Muscle layer of colon (tissue), 2 donors: ENCODE measurements around the gene BDNF.
"Not testable (repeated sequence)": the region's sequence is repeated elsewhere in the genome, so short reads cannot be mapped to it uniquely, and the experiment has no call there.

Experiments
- H3K27ac ChIP-seq: one replicate; pipeline ENCODE4 v1.7.0; 2013; ENCODE audit warnings: low read depth, mild to moderate bottlenecking, low read length, moderate library complexity
- H3K27me3 ChIP-seq, 2 donors: one replicate each; pipeline ENCODE4 v1.7.0; 2013; ENCODE audit warnings: low read length in 2 of 2, mild to moderate bottlenecking in 2 of 2; ENCODE audit not compliant: insufficient read depth in 2 of 2, control insufficient read depth in 1 of 2
- H3K36me3 ChIP-seq: one replicate; pipeline ENCODE4 v1.7.0; 2013; ENCODE audit warnings: mild to moderate bottlenecking, low read length; ENCODE audit not compliant: insufficient read depth
- H3K4me1 ChIP-seq: one replicate; pipeline ENCODE4 v1.7.0; 2013; ENCODE audit warnings: mild to moderate bottlenecking, low read length; ENCODE audit not compliant: insufficient read depth
- H3K4me3 ChIP-seq, 2 donors: one replicate each; pipeline ENCODE4 v1.7.0; 2013; ENCODE audit warnings: low read length in 2 of 2, low read depth in 1 of 2, mild to moderate bottlenecking in 1 of 2, moderate library complexity in 1 of 2
- H3K9ac ChIP-seq: one replicate; pipeline ENCODE4 v1.7.0; 2013; ENCODE audit warnings: low read length
- H3K9me3 ChIP-seq: one replicate; pipeline ENCODE4 v1.7.0; 2013; ENCODE audit warnings: mild to moderate bottlenecking, low read length
- donor health status: abdominal sarcoma.
- donor health status: Adenocarcinoma of cecum.

The BDNF gene

GRCh38 chr11:27700351-27701301 is at the start of gene BDNF:
BDNF (minus strand) TSS chr11:27700455; CDS start chr11:27658564, 41,891 bp downstream.
- H3K36me3 ChIP-seq: no peaks in the 10 kb centered on the region
- H3K27me3 ChIP-seq: peaks cover 26 to 67% of the 10 kb centered on the region in 2 donors
- no peak within 1 kb of the TSS for H3K9ac ChIP-seq
- peaks cover 16% of the 10 kb centered on the region for H3K4me1 ChIP-seq
- peak within 1 kb of the TSS; percentile 57 to 72 for H3K4me3 ChIP-seq
- H3K9me3 ChIP-seq: no peaks in the 10 kb centered on the region
- H3K27ac ChIP-seq: no peak within 1 kb of the TSS

DNA sequence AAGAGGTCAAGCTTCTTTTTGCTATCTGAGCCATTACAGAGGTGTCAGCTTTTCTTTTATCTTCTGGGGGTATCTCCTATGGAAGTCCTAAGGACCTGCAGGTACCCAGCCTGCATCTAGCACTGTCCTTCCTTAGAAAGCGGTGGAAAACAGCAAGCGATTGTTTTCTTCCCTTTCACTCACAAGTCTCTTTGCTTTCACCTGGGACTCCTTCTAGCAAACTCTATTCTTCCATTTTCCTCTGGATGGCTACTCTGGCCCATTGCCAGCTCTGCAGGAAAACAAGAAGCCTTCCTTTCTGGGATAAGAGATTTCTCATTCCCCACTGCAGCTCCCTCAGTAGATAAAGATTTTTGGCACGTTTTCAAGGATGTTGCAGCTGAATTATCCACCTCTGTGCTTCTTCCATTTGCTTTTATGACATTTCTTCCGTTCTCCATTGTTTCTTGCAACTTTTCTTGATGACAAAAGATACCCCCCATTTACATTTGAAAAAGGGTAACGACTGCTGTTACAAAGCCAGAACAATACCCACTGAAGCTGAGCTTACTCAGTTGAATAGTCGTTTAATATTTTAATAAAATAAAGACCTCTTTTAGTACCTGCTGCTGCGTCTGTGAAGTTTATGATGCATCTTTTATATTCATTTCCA is 40.2 kb upstream of the BDNF start:
- Histone ChIP-seq H3K27me3 (no peaks in the 10 kb centered on the region), H3K4me1 (no peaks in the 10 kb centered on the region), H3K36me3 (no peaks in the 10 kb centered on the region), H3K4me3 (no peak overlapping the region), H3K27ac (no peak overlapping the region), H3K9ac (no peak overlapping the region), H3K9me3 (no peaks in the 10 kb centered on the region)

GRCh38 chr11:27735281-27735680 is 35.0 kb upstream of the BDNF start:
- H3K9ac ChIP-seq: no peak overlapping the region
- H3K27me3 ChIP-seq: no peaks in the 10 kb centered on the region
- no peaks in the 10 kb centered on the region for H3K36me3 ChIP-seq
- H3K4me3 ChIP-seq: no peak overlapping the region
- H3K4me1 ChIP-seq: no peaks in the 10 kb centered on the region
- H3K9me3 ChIP-seq: no peaks in the 10 kb centered on the region
- H3K27ac ChIP-seq: no peak overlapping the region

DNA sequence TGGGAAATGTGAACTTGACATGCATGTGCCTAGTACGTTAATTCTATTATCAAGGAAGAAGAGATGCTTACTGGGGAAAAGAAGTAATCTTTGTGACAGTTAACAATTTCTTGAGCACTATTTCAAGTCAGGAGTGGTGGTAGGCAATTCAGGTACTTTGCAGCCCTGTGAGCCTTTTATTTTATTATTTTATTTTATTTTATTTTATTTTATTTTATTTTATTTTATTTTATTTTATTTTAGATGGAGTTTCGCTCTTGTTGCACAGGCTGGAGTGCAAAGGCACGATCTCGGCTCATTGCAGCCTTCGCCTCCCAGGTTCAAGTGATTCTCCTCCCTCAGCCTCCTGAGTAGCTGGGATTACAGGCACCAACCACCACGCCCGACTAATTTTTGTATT is 31.5 kb upstream of the BDNF start:
- H3K4me1 ChIP-seq, H3K36me3 ChIP-seq, H3K9ac ChIP-seq, H3K4me3 ChIP-seq, H3K27ac ChIP-seq, H3K9me3 ChIP-seq, H3K27me3 ChIP-seq: not testable (repeated sequence)

DNA sequence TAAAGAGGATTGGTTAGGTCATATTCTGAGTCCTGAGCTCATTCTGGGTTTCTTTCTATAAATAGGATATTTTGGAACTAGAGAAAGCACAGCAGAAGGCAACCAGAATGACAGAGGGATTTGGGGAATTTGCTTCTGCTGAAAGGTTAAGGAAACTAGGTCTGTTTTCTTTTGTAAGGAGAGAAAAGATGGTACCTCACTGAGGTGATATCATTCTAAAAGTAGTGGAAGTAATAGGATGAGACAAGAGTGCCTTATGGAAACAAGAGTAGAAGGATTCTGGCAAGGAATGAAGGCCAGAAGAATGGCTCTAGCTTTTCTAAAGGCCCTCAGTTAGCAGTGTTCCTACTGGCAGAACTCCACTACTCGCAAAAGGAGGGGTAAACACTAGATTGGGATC is 26.7 kb upstream of the BDNF start:
- Histone ChIP-seq H3K9ac (no peak overlapping the region), H3K36me3 (no peaks in the 10 kb centered on the region), H3K9me3 (no peaks in the 10 kb centered on the region), H3K27ac (no peak overlapping the region), H3K4me3 (no peak overlapping the region), H3K4me1 (no peaks in the 10 kb centered on the region), H3K27me3 (peaks cover 12 to 18% of the 10 kb centered on the region in 2 donors)

DNA sequence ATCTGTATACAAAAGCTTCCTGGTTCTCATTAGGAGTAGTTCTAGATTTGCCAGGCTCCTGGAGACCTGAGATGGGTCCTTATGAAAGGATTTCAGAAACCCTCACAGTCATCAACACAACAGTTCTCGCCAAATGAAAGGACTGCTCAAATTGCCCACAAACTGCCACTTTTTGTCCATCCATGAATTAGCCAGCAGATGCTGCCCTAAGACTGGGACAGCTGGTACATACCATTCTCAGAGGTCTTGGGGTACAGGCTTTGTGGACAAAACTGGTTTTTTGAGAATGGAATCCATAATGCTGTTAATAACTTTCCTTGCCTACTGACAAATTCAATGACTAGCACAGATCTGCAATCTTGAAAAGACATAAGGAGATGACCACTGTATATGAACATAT is 23.4 kb upstream of the BDNF start:
- no peaks in the 10 kb centered on the region for H3K36me3 ChIP-seq
- H3K27me3 ChIP-seq: peaks cover 38 to 41% of the 10 kb centered on the region in 2 donors
- no peak overlapping the region for H3K9ac ChIP-seq
- H3K9me3 ChIP-seq: no peaks in the 10 kb centered on the region
- no peak overlapping the region for H3K27ac ChIP-seq
- no peaks in the 10 kb centered on the region for H3K4me1 ChIP-seq
- no peak overlapping the region for H3K4me3 ChIP-seq

DNA sequence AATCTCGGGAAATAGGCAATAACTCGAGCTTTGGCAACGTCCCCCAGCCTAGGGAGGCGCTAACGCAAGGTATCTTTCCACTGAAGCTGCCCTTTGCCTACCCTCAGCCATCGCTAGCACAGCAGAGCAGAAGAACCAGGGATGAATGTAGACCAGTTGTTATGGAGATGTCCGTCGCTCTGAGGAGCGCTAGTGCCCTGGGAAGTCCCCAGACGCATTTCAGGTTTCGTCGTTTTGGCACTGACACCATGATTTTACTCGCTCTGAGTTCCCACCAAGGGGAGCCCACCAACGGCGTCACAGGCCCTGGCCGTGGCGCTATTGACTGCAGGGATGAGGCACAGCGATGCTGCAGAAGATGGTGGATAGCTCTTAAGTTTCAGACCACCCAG is 22.7 kb upstream of the BDNF start:
- H3K27ac ChIP-seq: no peak overlapping the region
- H3K27me3 ChIP-seq: peaks cover 38 to 46% of the 10 kb centered on the region in 2 donors
- H3K4me1 ChIP-seq: no peaks in the 10 kb centered on the region
- no peak overlapping the region for H3K9ac ChIP-seq
- no peaks in the 10 kb centered on the region for H3K36me3 ChIP-seq
- no peak overlapping the region for H3K4me3 ChIP-seq
- H3K9me3 ChIP-seq: no peaks in the 10 kb centered on the region

DNA sequence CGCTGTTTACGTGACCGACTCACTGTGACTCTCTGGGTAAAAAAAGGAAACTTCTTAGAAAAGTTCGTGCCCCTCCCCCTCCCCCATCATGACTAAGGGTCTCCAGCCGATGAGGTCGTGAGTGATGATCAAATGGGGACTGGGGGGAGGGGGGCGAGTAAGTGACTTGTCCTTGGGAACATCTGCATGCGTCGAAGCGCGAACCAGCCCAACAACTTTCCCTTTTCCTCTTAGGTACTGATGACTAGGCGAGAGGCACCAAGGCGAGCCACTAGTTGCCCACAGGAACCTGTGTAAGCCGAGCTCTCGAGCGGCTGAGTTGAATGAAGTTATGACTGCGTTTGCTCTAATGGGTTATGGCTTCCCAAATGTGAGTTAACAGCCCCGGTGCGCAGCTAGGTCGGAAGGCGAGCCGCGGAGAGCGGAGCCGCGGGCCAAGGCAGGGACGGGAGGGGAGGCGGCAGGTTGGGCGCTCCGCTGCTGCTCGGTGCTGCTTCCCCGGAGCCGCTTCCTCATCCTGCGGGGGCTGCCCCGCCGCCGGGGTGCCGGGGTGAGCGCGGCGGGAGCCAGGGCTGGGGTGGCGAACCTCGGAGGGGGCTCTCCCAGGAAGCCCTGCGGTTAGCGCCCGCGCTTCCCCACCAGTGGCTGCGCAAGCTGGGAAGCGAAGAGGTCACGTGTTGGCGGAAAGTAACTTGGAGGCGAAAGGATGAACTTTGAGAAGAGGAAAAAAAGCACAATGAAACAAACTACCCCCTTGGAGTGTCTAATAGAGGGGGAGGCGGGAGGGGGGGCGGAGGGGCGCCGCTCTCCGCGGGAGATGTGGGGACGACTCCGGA is 22.1 kb upstream of the BDNF start:
- Histone ChIP-seq H3K9ac (no peak overlapping the region), H3K4me1 (no peaks in the 10 kb centered on the region), H3K36me3 (no peaks in the 10 kb centered on the region), H3K27me3 (peaks cover 38 to 51% of the 10 kb centered on the region in 2 donors), H3K4me3 (peak overlapping the region; percentile 33 to 45), H3K9me3 (no peaks in the 10 kb centered on the region), H3K27ac (no peak overlapping the region)

DNA sequence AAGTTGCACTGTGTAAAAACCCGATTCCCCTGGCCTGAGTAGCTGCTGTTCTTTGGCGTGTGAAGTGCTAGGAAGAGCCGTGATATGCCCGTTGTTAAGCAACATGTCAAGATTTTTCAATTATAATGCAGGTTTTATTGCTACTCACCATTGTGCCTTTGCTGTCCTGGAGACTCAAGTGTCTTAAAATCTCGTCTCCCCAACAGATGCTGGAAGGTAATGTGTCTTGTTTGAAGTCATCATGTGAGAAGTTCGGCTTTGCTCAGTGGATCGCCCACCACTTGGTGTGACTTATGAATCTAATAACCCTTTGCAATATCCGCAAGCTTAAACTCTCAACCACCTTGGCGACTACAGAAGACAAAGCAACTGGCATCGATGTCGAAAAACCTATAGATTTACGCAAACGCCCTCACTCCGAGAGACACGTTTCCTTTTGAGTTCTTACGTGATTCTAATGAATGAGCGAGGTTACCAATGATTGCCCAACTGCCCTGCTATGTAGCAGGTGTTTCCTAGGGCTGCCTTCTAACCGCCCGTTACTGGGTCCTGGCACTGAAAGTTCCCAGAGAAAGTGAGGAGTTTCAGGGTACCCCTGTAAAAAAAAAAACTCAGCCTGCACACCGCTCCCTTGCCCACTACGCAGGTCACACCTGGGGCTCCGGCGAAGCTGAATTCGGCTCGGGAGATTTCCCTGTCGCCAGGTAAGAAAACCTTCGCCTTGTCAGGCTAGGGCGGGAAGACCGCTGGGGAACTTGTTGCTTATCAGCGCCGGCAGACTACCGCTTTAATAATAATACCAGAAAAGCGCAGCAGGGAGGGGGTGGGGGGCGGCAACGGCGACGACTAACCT is 21.2 kb upstream of the BDNF start:
- no peak overlapping the region for H3K4me3 ChIP-seq

GRCh38 chr11:27720277-27720830 is 20.1 kb upstream of the BDNF start:
- H3K4me3 ChIP-seq: no peak overlapping the region
- H3K27me3 ChIP-seq: peaks cover 38 to 51% of the 10 kb centered on the region in 2 donors
- H3K9ac ChIP-seq: no peak overlapping the region
- H3K9me3 ChIP-seq: no peaks in the 10 kb centered on the region
- H3K4me1 ChIP-seq: no peaks in the 10 kb centered on the region
- H3K27ac ChIP-seq: no peak overlapping the region
- H3K36me3 ChIP-seq: no peaks in the 10 kb centered on the region

More for the DNA sequence above, 21.2 kb upstream of the BDNF start:
- no peaks in the 10 kb centered on the region for H3K36me3 ChIP-seq
- H3K27ac ChIP-seq: no peak overlapping the region
- H3K27me3 ChIP-seq: peaks cover 38 to 51% of the 10 kb centered on the region in 2 donors
- no peaks in the 10 kb centered on the region for H3K9me3 ChIP-seq
- no peak overlapping the region for H3K9ac ChIP-seq
- H3K4me1 ChIP-seq: no peaks in the 10 kb centered on the region
